Glutamatergic neuron (in vitro differentiated cells): Measurements from ENCODE around the gene KIAA1191. TPM values are rescaled to one million over a fixed set of nuclear protein-coding genes. Genes with fewer than 3 reads are reported as not detected.

Source experiments
- DNase-seq: peaks from one replicate; pipeline ENCODE4 v3.0.0; 2022
- H3K27ac Mint-ChIP-seq: one replicate; pipeline ENCODE4 v1.8.0; 2020; ENCODE audit warnings: mild to moderate bottlenecking, mixed read lengths, inconsistent platforms; ENCODE audit not compliant: unreplicated experiment
- H3K27me3 Mint-ChIP-seq: one replicate; pipeline ENCODE4 v1.8.0; 2020; ENCODE audit warnings: mild to moderate bottlenecking, moderate library complexity, mixed read lengths, inconsistent platforms; ENCODE audit not compliant: unreplicated experiment
- H3K36me3 Mint-ChIP-seq: one replicate; pipeline ENCODE4 v1.8.0; 2020; ENCODE audit warnings: mild to moderate bottlenecking, mixed read lengths, inconsistent platforms; ENCODE audit not compliant: unreplicated experiment
- H3K4me1 Mint-ChIP-seq: one replicate; pipeline ENCODE4 v1.8.0; 2020; ENCODE audit warnings: mild to moderate bottlenecking, low read depth, mixed read lengths, inconsistent platforms; ENCODE audit not compliant: unreplicated experiment
- H3K4me3 Mint-ChIP-seq: one replicate; pipeline ENCODE4 v1.8.0; 2020; ENCODE audit warnings: mild to moderate bottlenecking, mixed read lengths, inconsistent platforms; ENCODE audit not compliant: unreplicated experiment
- H3K9me3 Mint-ChIP-seq: one replicate; pipeline ENCODE4 v1.8.0; 2020; ENCODE audit warnings: mild to moderate bottlenecking, moderate library complexity, mixed read lengths, inconsistent platforms; ENCODE audit not compliant: unreplicated experiment
- total RNA-seq: library from RNA; stranded (reverse); fragmentation: NEBNext Ultra II Directional; extraction: Animal tissue kit (Norgen Biotek cat#: 25700); gene quantifications from one replicate; pipeline ENCODE4 v1.2.1, GENCODE V29; 2021; ENCODE audit not compliant: unreplicated experiment
- TF ChIP-seq, protein P1 (sequence below): fragments of 200-600 bp; sonication (generic); IDR thresholded peaks from one replicate; pipeline ENCODE4 v1.5.0; 2021; ENCODE audit not compliant: partially characterized antibody, unreplicated experiment

KIAA1191 gene
- total RNA-seq, 1 donor from 2014 or later, result 203 TPM

DNA sequence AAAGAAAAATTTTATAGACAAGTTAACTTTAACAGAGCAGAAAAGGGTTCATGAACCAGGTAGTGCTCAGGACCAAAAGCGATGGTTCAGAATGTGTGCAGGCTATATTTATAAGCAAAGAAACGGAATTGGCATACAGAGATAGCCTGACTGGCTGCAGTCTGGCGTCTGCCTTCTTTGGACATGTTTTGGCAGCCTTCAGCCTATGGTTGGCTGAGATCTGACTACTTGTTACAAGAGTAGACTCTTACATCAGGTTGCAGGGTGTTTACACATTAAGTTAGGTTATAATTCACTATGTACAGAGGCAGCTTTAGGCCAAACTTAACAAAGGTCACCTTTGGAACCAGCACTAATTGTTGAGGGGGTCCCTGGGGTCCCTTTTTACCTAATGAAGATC lies 19.9 kb upstream of the KIAA1191 start:
- H3K27ac Mint-ChIP-seq, result no peak overlapping the region
- no peaks in the 10 kb centered on the region for H3K36me3 Mint-ChIP-seq
- H3K27me3 Mint-ChIP-seq, result no peaks in the 10 kb centered on the region
- no peak for DNase-seq
- TF ChIP-seq, protein P1, sequence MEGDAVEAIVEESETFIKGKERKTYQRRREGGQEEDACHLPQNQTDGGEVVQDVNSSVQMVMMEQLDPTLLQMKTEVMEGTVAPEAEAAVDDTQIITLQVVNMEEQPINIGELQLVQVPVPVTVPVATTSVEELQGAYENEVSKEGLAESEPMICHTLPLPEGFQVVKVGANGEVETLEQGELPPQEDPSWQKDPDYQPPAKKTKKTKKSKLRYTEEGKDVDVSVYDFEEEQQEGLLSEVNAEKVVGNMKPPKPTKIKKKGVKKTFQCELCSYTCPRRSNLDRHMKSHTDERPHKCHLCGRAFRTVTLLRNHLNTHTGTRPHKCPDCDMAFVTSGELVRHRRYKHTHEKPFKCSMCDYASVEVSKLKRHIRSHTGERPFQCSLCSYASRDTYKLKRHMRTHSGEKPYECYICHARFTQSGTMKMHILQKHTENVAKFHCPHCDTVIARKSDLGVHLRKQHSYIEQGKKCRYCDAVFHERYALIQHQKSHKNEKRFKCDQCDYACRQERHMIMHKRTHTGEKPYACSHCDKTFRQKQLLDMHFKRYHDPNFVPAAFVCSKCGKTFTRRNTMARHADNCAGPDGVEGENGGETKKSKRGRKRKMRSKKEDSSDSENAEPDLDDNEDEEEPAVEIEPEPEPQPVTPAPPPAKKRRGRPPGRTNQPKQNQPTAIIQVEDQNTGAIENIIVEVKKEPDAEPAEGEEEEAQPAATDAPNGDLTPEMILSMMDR, result no peak
- H3K4me3 Mint-ChIP-seq, result no peak overlapping the region
- H3K4me1 Mint-ChIP-seq, result no peaks in the 10 kb centered on the region
- H3K9me3 Mint-ChIP-seq, result no peaks in the 10 kb centered on the region

DNA sequence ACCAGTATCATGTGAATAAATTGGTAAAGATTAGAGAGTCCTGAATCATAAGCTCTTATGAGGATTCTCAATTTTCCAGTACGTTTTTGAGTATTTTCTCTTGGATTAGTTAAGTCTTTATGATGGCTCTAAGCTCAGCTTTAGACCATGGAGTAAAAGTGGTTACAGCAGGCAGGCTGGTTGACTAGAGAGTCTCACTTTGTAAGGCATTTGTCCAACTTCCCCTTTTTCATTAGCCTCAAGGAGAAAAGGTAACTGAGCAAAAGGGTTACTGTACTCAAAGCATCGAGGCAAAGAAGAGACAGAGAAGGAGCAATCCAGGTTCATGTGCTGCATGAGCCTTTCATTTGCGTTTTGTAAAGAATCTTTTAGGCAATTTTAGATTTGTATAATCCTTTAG lies 18.3 kb upstream of the KIAA1191 start:
- TF ChIP-seq, protein P1, result no peak
- Mint-ChIP-seq H3K4me1 (no peaks in the 10 kb centered on the region), H3K4me3 (no peak overlapping the region), H3K9me3 (no peaks in the 10 kb centered on the region), H3K27me3 (no peaks in the 10 kb centered on the region), H3K36me3 (no peaks in the 10 kb centered on the region), H3K27ac (no peak overlapping the region)
- DNase-seq, result no peak

DNA sequence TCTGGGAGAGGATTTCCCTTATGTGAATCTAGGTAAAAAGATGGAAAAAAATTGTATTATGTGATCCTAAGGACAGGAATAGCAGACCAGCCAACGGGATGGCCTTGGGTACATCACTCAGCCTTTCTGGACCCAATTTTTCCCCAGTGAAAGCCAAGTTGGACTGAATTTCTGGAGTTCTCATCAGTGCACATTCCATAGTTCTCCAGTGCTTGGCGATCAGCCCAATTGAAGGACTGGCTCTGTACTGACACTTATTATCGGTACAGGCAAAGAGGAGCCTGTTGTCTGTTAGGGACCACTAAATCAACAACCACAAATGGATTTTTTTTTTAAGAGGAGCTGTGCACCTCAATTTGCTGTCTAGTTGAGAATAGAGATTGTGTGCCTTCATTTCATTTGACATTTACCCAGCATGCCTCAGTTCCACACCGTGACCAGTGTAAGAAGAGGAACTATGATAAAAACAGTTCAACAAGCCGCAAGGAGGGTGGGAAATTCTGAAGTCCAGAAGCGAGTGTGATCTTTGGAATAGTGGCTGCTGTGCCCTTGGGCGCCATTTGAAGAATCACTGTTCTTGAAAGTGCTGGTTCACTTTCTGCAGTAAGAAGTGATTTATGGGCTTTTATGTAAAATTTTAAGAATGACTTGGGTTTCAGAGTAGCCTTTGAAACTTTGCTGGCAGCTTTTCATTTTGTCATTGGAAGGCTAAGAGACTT lies 11.7 kb upstream of the KIAA1191 start:
- Mint-ChIP-seq H3K36me3 (no peaks in the 10 kb centered on the region), H3K27ac (no peak overlapping the region), H3K27me3 (no peaks in the 10 kb centered on the region), H3K9me3 (peaks cover 3% of the 10 kb centered on the region), H3K4me3 (no peak overlapping the region), H3K4me1 (no peaks in the 10 kb centered on the region)
- no peak for DNase-seq
- TF ChIP-seq, protein P1, result no peak

DNA sequence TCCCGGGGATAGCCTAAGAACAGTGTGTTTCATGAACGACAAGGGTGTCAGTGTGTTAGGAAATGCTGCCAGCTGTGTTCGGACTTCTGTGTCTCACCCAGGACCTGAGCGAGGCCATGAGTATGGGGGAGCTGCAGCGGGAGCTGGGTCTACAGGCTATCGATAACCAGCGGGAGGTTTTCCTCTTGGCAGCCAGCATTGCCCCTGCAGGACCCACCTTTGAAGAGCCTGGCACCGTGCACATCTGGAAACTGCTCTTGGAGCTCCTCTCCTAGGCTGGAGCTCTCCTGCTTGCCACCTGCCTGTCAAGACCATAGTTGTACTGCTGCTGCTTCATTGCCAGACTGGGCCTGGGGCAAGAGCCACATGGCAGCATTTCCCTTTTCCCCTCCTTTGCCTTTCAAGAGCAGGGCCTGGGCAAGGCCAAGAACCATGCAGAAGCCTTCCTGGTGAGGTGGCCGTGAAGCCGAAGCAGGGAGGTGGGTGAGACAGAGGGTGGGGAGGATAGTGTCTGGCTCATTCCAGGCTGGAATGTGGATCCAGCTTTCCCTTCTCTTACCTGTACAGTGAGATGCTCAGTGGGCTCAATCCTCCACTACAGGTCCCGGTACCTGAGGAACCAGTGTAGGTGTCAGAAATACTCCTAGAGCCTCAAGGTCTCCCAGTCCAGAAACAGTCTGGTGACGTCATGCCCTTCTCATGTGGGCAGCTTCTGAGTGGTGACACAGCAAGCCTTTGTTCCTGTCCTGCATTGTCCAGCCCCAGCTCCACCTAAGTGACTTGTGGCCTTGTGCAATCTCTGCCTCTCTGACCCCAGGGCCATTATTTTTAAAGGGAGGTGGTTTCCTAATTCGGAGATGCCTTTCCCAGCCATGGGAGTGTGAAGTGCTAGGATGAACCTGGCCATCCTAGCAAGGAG lies 10.3 kb upstream of the KIAA1191 start:
- Mint-ChIP-seq H3K27ac (no peak overlapping the region), H3K4me1 (peaks cover 5% of the 10 kb centered on the region), H3K27me3 (peaks cover 6% of the 10 kb centered on the region), H3K4me3 (no peak overlapping the region), H3K9me3 (peaks cover 6% of the 10 kb centered on the region), H3K36me3 (peaks cover 8% of the 10 kb centered on the region)
- TF ChIP-seq, protein P1, result no peak
- DNase-seq, result no peak
